Ureter (tissue), 1 donor: ENCODE results near the gene STX7. TPM values are rescaled to one million over a fixed set of nuclear protein-coding genes. Genes with fewer than 3 reads are reported as not detected.
A peak's percentile ranks its signal among the peaks of the same experiment; 100 is the strongest.
"Not testable (repeated sequence)": the region's sequence is repeated elsewhere in the genome, so short reads cannot be mapped to it uniquely, and the experiment has no call there.

ENCODE experiments used
- DNase-seq: peaks from one replicate; pipeline ENCODE4 v3.0.0-alpha.2; 2020; ENCODE audit warnings: low spot score
- total RNA-seq: library from RNA; stranded (reverse); gene quantifications from one replicate; pipeline ENCODE4 v1.2.4, GENCODE V29; 2023
- donor health status: DM: yes; HTN: yes; CAD: no.

The STX7 gene
- total RNA-seq, result 71.6 TPM

DNA sequence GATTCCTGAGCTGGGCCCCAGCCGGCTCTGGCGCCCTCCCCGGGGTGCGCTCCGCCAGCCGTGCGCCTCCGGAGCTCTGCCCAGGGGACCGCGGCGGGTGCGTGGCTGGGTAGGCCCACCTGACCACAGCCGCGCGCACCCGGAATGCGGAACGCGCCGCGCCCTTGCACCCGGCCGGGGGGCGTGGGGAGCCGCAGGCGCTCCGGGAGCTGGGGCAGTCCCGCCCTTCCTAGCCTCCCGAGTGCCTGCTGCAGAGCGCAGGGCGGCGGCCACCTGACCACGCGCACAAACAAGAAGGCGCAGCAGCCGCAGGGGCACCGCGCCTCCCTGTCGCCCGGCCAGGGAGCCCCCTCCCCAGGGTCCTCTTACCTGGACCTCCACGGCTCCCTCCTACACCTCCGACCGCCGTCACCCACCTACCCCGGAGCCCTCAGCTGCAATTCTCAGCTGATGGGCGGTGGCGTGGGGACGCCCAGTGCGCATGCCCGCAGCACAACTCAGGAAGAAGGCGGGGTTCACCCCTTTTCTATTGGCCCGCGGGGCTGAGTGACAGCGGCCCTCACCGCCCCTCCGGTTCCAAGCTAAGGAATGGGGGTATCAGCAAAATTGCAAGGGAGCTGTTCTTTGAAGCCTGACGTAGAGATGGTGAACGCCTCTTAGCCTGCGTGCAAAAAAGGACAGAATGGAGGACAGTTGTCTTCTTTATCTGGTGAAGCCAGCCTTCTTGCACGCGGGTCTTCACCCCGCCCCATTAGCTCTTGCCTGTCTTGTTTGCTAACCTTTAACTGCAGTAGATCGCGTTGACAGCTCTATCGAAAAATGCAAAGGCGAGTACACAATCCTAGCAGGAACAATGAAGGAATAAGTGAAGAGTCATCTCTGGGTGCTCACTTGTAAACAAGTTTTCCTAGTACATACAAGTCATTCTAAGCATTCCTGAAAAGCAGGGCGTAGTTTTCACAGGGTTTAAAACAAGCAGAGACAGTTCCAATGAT is at the start of gene STX7:
Gene STX7, minus strand, starts transcription at position 479 of the 995 bp plus-strand sequence. CDS start 9,586 bp downstream, outside the sequence.
- peak; percentile 91 for DNase-seq

GRCh38 chr6:132560087-132560486 is 47.2 kb upstream of the STX7 start:
- DNase-seq, result not testable (repeated sequence)

DNA sequence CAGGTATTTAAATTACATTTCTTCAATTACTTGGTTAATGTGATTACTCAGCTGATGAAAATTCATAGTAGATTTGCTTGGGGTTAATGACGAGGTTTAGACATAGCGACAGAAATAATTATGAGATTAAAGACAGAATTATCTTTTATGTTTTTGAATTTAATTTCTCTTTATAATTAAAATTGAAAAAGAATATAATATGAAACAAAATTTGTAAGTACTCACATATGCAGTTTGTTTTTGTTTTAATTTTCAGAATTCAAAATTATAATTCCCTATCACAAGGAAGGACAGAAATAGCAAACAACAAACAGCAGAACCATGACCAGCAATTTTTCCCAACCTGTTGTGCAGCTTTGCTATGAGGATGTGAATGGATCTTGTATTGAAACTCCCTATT is 39.5 kb upstream of the STX7 start, which contains the start of gene TAAR8:
Gene TAAR8, plus strand, starts transcription at position 301 of the 400 bp plus-strand sequence. Its CDS starts 21 bp downstream, at position 322.
- no peak for DNase-seq

GRCh38 chr6:132551214-132551613 is 38.3 kb upstream of the STX7 start:
- DNase-seq, result no peak

DNA sequence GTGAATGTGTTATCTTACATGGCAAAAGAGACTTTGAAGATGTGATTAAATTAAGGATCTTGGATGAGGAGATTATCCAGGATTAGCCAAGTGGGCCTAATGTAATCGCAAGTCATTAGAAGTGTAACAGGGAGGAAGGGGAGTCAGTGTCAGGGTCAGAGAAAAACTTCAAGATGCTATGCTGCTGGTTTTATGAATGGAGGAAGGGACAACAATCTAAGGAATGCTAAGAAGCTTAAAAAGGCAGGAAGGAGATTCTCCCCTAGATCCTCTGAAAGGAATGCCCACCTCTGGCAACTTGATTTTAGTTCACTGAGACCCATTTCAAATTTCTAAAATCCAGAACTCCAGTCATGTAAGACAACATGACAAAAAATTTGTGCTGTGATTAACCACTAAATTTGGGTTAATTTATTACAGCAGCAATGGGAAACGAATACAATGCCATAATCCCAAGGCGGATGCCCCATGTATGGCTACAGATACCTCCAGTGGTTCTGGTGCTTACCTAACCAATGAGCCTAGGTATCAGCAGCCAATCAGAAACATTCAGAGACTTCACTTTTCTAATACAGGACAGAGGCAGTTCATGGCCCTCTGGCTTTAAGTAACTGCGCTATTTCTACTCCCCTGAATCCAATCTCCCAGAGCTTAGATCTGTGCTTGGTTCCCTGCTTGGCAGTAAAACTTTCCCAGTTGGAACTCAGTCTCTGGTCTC is 36.0 kb upstream of the STX7 start:
- DNase-seq, result no peak

DNA sequence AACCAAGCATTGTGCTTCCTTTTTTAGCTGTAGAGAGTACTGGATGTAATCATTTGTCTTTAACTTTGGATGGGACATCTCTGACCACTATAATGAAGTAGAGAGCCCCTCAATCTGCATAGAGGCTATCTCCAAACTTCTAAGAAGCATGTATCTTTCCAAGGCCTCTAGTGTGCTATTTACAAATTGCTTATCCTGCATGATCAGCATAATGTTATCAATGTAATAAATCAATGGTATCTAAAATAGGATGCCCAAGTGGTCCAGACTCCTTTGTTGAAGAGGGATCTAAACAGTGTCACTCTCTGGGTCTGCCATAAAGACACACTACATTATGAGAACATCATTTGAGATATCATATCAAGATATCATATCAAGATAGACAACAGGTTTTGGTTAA is 31.9 kb upstream of the STX7 start:
- DNase-seq, result no peak

GRCh38 chr6:132537977-132538376 is 25.1 kb upstream of the STX7 start, which contains the start of gene TAAR9:
TAAR9 (plus strand) TSS chr6:132538277; CDS start chr6:132538290, 13 bp downstream.
- no peak for DNase-seq

- no peak for DNase-seq
Observed at GRCh38 chr6:132537145-132537544, 24.2 kb upstream of the STX7 start.

DNA sequence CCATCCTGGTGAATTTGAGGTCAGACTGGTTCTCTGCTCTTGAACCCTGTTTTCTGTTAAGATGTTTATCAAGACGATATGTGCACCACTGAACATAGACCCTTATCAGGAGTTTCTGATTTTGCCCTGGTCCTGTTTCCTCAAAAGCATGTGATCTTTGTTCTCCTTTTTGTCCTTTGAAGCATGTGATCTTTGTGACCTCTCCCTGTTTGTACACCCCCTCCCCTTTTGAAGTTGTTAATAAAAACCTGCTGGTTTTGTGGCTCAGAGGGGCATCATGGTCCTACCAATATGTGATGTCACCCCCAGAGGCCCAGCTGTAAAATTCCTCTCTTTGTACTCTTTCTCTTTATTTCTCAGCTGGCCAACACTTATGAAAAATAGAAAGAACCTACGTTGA is 21.6 kb upstream of the STX7 start:
- not testable (repeated sequence) for DNase-seq

DNA sequence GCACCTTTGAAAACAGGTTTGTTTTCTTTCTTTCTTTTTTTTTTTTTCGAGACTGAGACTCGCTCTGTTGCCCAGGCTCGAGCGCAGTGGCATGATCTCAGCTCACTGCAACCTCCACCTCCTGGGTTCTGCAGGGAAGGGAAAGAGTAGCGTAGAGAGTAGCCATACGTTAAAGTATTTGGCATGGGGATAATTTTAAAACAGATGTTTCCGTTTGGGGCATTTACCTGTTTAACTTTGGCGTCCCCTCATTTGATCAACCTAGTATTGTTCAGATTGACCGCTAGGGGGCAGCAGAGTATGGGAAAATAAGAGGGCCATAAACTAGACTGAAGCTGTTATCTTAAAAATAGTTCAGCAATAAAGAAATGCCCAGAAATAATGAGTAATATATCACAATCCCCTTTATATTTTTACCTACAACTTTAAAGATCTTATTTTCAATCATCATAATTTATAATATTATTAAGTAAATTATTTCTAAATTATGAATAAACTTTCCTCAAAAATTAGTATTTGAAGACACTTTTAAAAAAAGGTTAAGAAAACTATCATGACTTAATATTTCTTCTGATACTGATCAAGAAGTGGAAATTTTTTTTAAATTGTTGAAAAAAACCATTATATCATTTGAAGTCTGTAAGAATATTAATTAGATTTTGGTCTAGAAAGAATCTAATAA is 17.5 kb upstream of the STX7 start:
- peak; percentile 67 for DNase-seq

- DNase-seq, result no peak
Observed at GRCh38 chr6:132527791-132528190, 14.9 kb upstream of the STX7 start.

DNA sequence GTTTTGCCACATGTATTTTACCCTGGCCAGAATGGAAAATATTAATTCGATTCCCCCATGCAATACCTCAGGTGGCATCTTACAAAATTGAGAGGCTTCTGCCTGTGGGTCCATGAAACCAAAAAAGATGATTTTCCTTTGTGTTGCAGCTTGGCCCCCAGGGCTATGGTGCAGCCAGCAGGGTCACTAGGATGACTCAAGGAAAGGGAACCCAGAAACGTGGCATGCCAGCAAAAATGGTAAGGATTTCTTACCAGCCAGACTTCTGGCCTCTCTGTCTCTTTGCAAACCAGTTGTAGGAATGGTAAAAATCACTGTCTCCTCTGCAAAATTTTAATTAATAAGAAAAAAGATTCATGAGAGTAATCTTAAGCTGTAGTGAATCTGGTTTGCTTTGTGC is 13.5 kb upstream of the STX7 start:
- no peak for DNase-seq

DNA sequence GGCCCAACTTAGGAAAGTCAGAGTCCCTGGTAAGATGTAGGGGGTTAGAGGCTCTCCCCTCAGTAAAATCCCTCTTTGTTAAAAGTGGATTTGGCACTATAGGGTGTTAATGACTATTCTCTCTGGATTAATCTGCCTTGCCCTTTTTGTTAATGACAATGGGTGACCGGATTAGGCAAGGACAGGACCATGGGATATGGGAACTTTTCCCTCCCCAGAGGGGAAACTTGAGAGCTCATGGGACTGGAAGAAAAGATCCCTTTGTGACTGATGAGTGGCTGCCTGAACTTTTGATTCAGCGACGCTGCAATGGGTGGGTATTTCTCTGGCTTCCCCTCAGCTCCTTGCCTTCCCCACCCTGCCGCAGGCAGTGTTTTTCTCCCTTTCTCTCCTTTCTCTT is 12.9 kb upstream of the STX7 start:
- DNase-seq, result no peak

GRCh38 chr6:132524646-132525045 is 11.7 kb upstream of the STX7 start:
- no peak for DNase-seq

DNA sequence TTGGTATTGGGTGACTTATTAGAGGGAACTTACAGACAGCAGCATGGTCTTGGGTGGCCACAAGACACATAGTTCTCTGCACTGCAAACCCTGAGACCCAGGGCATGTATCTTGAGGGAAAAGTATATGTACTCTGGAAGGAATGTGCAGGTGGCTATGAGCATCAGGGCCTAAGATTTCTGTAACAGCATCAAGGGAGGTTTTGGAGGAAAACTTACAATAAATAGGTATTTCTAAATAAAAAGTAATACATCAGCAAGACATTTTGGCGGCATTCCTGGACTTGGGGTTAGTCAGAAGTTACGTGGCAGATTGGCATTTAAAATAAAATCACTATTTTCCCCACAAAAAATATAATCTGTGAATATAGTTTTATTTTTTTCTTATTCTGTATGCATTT is 8.0 kb upstream of the STX7 start:
- no peak for DNase-seq

DNA sequence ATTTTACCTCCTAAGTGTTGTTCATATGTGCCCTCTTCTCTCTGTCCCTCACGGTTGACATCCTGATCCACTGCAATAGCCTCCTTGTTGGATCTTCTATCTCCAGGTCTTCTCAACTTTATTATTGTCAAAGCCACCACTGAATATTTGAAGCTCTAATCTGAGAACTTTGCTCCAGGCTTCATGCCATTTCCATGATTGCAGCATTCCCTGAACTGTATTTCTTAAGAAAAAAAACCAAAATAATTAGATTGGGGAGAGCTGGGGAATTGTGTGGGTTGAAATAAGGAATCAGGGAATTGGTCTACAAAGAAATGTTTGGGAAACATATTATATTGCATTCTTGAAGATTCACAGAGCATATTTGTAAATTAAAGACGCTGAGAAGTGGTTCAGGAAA is 2.5 kb upstream of the STX7 start:
- no peak for DNase-seq

DNA sequence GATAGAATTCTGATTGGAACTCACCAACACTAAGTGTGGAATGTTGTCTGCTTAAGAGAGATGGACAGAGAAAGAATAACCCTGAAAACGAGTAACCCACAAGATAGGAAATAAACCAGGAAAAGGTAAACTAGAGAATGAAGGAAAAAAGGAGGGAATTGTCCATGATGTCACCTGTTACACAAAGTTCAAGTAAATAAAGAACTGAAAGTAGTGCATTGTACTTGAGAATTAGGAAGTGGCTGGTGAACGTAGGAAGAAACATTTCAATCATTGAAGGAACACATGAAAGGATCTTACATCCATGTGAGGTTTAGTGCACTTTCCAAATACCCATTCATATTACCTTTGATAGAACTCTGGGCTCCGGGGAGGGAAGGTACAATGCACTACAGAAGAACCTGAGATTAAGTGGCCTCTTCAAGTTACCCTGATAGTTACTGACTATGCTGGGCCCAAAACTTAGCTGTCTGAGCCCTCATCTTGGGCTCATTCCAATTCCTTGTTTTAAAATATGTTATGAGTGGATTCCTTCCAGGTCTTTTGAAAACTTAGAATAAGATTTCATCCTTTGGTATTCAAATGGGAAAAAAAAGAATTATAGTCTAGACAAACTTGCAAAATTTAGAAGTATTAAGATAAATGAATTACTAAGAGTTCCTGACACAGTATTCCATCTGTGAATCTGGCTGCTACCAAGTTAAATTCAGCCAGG is 1.1 kb upstream of the STX7 start:
- DNase-seq, result no peak

DNA sequence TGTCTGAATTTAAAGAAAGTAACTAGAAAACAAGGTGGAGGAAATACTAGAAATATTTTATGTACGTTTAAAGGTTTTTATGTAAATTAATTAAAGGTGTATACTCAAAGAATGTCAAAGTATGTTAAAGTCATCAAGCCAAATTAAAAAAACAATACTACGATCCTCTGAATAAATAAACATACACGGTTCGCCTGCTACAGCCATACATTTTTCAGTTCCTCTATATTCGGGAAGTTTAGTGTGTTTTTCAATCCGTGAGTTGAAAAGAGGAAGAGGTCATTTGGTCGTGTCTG is 626 bp downstream of the STX7 start:
- no peak for DNase-seq

- no peak for DNase-seq
Observed at GRCh38 chr6:132511831-132512220, 1.1 kb downstream of the STX7 start.

DNA sequence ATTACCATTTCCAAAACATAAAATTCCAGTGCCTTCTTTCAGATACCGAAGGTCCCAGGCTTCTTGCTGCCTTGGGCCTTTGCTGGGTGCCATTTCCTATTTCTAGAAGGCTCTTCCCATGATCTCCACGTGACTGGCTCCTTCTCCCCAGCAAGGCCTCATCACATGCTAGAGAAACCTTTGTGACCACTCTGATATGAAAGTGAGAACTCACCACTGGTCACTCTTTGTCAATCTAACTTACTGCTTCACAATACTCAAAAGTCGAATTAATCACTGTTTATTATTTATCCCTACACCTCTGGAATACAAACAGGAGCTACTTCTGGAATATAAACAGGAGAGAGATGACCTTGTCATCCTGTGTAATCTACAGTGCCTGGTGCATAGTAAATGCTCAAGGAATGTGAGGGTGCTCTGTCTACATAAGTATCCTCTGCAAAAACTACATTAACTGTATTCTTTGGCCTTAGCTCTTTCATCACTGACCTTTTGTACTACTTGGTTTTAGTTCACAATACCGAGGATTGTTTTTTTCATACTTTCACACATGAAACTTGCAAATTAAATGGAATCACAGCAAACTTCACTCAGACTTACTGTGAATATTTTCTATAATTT is 1.6 kb downstream of the STX7 start:
- no peak for DNase-seq
